ENCODE data around the gene SMYD3.

GRCh38 chr1:246265481-246265880 lies 241.6 kb downstream of the SMYD3 start:
- TF ChIP-seq REST (IDR thresholded peaks at IDR 0.05; ENCODE audit: insufficient read depth in 1 of 2, low read depth in 2 of 2, low read length in 2 of 2) (no peak), POLR2AphosphoS5 (IDR thresholded peaks at IDR 0.05; ENCODE audit: low read depth, low read length) (no peak), SIN3A (IDR thresholded peaks at IDR 0.05; ENCODE audit: borderline replicate concordance, insufficient read depth, low read length) (no peak), FOXP2 (optimal IDR thresholded peaks at IDR 0.05; ENCODE audit: borderline replicate concordance, extremely low read depth, extremely low read length, insufficient read depth) (no peak)
